Hindlimb muscle (tissue), 1 donor: Measurements from ENCODE around the gene ROR1. TPM values are rescaled to one million over a fixed set of nuclear protein-coding genes. Genes with fewer than 3 reads are reported as not detected.
"Not testable (repeated sequence)": the region's sequence is repeated elsewhere in the genome, so short reads cannot be mapped to it uniquely, and the experiment has no call there.

Experiments used
- DNase-seq: peaks from one replicate; pipeline ENCODE4 v3.0.0-alpha.2; 2013
- polyA plus RNA-seq: library from polyadenylated mRNA; unstranded; fragments of 120-200 nt; gene quantifications from one replicate; pipeline ENCODE4 v1.2.1, GENCODE V29; 2013; ENCODE audit not compliant: insufficient read length

The ROR1 gene
- polyA plus RNA-seq, 1 donor: 9.5 TPM

DNA sequence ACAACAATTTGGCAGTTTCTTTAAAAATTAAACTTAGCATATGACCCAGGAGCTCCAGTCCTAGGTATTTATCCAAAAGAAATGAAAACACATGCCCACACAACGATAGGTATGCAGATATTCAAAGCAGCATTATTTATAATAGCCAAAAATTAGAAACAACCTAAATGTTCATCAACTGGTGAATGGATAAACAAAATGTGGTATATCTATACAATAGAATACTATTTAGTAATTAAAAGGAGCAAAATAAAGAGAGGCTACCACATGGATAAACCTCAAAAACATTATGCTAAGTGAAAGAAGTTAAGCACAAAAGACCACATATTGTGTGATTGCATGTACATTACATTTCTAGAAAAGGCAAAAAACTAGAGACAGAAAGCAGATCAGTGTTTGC is 51.3 kb downstream of the ROR1 start:
- DNase-seq: no peak

DNA sequence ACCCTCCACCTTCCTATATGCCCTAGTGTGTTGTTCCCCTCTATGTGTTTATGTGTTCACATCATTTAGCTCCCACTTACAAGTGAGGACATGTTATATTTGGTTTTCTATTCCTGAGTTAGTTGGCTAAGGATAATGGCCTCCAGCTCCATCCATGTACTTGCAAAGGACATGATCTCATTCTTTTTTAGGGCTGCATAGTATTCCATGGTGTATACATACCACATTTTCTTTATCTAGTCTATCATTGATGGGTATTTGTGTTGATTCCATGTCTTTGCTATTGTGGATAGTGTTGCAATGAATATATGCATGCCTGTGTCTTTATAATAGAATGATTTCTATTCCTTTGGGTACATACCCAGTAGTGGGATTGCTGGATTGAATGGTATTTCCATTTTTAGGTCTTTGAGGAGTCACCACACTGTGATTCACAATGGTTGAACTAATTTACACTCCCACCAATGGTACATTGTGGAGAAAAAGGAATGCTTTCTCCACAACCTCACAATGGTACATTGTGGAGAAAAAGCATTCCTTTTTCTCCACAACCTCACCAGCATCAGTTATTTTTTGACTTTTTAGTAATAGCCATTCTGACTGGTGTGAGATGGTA is 52.5 kb downstream of the ROR1 start:
- DNase-seq: not testable (repeated sequence)

DNA sequence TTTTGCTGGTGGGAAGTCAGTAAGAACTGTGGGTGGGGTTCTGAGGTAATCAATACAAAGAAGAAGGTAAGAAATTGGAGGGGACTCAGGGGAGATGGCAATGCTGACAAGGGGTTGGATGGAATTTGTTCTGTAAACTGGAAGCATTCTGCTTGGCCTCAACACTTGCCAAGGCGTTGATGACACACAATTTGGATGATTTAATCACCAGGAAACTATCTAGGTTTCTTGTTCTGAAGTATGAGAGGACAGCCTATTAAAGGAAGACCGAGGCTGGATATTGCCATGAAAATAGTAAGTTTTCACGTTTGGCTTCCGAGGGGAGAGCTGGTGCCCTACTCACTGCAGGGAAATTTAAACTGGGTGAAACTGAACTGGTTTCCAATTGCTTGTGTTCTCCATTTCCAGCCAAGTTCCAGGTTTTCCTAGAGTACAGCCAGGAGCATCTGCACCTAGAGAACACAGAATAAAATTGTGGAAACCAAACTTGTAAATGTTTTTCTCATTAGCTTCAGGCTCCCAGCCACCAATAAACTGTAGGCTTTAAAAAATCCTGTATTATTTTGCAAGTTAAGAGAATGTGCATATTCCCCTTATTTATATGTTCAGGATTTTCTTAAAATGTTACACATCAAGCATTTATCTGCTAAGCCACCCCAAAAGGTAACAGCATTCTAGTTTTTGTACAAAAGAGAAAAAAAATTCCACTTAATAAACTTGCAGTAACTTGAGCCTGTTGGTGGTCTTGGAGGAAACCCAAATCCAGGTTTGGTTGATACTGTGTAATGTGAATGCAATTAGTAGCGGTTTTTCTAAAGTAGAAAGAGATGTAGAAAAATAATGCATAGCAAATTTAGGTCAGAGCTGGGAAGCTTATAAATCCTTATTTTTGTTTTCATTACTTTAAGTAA is 53.8 kb downstream of the ROR1 start:
- peak; percentile 67 for DNase-seq

DNA sequence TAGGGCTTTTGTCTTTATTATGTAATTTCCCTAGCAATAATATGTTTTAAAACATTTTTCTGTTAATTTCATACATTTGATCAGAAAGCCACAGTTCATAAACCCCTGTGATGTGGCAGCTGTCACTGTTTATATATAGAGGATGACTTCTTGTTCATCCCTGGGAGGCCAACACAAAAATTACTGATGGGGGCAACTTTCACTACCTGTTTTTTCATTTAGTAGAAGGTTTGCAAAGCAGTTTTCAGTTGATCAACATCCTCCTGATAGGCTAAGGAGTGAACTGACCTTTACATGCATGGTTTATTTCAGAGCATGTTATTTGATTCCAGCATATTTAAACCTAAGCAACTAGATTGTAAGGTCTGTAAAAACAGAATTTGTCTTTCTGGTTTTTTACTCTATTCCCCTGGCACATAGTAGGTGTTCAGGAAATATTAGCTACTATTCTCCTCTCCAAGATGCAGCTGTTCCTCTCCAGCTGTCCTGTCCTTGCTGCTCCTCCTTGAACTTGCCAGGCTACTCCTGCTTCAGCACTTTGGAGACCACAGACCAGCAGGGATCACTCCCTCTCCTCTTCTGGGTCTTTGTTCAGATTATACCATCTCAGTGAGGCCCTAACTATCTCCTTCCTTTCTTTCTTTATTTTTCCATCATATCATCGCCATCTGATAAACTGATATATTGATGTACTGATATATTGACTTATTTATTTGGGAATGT is 54.7 kb downstream of the ROR1 start:
- no peak for DNase-seq

DNA sequence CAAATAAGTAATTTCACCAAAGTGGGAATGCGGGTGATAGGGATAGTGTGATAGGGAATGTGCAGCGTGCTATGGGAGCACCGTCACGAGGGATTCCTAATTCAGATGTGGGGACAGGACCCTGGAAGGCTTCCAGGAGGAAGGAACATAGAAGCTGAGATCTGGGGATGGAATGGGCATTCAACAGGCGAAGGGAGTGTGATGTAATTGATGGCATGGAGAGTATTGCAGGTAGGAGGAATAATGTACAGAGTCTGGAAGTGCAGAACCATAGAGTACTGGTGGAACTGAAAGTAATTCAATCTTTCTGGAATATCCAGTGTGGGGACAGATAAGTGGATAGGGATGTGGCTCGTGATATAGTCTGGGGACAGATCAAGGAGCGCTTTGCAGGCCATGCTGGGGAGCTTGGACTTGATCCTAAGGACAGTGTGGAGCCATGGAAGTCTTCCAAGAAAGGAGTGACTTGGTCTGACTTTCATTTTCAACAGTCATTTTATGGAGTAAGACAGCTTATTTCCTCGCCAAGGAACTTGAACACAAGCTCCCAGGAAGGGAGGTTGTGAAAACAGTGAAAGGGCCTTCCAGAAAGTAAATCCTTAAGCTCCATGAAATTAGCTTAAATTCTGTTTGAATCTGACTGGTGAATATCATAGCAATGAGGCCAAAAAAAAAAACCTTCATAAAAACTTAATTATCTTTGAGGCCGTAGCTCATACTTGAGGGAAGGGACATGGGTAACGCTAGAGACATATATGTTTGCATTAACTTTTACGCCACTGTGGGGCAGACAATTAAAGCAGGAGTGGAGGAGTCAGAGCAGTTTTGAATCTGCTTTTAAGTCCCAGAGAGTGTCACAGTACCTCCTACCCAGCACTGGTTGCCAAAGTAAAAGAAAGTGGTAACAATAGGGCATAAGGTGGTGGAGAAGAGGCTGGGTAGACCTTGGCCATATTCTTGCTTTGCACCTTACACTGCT is 55.8 kb downstream of the ROR1 start:
- DNase-seq: peak; percentile 79

DNA sequence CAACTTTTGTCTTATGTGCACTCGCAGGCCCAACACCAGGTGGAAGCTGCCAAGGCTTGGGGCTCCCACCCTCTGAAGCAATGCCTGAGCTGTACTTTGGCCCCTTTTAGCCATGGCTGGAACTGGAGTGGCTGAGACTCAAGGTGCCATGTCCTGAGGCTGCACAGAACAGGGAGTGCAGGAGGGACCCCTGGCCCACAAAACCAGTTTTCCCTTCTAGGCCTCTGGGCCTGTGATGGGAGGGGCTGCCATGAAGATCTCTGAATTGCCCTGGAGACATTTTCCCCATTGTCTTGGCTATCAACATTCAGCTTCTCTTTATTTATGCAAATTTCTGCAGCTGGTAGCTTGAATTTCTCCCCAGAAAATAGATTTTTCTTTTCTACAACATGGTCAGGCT is 57.6 kb downstream of the ROR1 start:
- no peak for DNase-seq

DNA sequence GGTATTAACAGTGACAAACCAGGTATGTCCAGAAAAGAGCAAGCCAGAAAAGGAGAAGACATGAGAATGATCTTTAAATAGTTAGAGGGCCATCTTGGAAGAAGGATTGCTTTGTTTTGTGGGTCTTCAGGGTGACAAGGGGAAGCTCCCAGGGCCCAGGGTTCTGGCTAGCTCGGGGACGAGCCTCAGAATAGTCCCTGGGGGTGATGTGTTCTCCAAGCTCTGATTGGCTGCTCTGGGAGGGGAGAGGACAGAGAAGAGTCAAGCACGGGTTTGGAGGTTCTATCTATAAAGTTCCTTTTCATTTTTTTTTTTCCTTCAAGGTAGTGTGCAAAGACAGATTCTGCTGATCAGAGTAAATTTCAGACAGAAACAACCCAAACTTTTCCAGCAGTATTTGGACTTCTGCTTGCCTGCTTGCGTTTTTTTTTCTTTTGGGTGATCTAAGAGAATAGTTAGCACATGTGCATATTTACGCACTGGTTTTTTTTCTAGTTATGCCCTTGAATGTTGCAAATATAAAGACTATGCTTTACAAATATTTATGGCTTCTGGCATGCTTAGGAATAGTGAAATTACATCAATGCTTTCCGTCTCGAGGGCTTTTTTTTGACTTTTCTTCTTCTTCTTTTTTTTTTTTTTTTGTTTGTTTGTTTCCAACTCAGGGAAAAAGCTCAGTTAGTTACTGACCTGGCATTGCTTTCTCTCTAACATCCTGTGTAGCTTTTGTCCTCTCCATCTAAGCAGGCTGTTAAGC is 59.7 kb downstream of the ROR1 start:
- DNase-seq: peak; percentile 26

DNA sequence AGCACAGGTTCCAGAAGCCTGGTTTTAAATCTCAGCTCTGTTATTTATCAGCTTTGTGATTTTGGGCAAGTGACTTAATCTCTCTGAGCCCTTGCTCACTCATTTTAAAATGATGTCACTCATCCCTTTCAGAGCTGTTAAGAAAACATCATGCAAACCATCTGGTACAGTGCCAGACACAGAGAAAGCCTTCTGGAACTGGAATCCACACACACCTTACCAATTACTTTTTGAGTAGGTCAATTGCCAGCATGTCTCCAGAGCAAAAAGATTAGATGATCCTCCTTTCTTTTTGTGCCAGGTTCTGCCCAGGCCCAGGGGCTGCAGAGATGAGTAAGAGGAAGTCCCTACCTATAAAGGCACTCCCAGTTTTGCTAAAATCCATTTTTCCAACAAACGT is 61.3 kb downstream of the ROR1 start:
- DNase-seq: no peak

DNA sequence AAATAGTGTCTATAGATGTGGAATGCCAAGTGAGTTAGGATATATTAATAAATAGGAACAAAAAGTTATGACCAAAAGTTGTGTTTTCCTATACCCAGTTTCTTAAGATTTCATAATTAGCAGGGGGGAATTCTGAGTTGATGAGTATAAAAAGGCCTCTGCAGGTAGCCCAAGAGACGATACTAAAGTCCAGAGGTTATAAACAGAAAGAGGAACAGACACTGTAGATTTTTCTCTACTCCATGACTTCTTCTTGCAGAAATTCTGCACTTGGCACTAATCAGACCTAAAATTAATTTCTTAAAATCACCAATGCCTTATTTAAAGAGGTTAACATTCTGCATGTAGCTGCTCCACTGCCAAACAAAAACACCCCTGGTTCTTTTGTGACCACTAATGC is 62.6 kb downstream of the ROR1 start:
- DNase-seq: no peak

DNA sequence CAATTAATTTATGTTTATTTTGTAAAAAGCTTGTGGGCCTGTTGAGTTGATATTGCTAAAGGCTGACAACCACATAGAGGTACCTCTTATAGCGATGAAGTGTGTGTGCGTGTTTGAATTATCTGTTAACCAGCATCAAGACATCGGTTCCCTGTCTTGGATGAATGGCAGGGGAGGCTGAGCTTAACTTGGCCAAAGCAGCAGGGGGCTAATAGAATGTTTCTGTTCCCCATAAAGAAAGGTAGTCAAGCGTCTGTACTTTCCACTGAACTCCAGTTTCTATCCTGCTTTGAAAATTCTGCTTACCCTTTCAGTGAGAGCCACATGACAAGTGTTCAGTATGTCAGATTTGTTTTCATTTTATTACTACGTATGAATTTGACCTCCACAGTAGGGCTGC is 63.0 kb downstream of the ROR1 start:
- DNase-seq: no peak

DNA sequence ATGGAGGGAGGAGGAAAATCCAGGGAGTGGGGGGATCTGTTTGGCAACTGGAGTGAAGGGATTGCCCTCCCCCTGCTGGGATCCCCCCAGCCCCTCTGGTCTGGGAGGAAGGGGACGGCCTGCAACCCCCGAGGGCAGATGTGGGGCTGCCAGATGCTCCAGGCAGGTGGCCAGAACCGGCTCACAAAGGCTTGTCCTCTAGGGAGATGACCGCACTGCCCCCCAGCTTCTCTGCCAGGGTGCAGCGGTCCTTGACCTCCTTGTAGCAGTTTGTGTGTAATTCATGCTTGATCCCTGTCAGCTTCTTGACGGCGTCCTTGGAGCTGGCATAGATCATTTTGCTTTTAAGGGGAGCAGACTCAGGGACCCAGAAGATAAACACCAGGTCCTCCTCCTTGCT is 69.2 kb downstream of the ROR1 start:
- no peak for DNase-seq

DNA sequence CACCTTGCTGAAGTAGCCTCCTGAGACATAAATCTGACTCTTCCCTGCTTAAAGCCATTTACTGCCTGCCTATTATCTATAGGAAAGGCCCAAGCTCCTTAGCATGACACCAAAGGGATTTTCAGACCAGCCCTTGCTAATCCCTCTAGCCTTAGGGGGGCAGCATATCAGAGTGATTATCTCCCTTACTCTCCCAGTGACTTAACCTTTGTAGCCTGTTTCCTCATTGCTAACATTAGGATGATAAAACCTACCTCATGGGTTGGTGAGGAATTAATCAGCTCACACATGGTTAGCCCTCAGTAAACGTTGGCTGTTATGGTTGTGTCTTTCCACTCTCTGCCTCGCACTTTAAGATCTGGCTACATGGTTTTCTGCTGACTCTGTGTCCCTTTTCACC is 70.1 kb downstream of the ROR1 start:
- DNase-seq: no peak

DNA sequence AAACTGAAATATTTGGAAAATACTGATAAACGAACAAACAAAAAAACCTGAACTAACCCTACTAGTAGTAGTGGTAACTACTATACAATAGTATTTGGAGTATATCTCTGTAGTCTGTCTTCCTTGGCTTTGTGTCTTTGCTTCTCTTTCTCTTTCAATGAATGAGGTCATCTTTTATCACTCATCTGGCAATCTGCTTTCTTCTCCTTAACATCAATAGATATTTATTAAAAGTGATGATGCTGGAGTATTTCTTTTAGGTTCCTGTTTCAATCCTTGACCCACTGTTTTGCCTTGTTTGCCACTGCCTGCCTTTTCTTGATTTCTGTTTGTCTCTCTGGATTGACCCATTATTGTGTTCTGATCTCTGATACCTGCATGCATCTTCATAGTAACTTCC is 71.5 kb downstream of the ROR1 start:
- no peak for DNase-seq

DNA sequence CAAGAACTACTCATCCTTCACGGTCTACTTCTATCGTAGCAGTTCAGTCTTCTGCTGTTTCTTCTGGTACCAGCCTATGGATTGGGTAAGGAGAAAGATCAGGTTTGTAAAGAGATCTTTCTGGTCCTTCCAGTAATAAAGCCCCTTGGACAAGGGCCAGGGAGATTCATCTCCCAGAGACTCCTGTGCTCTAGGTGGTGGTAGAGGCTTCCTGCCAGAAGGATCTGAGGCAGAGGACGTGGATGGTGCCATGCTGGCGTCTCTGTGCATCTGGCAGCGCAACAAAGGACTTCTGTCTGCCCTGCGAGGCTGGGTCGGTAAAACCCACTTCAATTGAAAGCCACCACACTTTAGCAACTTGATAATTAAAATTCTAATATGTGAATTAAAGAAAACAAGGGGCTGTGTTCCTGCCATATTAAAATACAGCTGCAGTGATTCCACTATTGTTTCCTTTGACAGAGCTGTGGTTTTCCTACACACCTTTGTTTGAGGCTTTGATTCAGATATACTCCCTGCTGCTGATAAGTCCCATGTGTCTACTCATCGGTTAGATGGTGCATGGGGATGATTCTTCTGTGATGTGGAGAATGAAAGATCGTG is 73.6 kb downstream of the ROR1 start:
- DNase-seq: no peak

DNA sequence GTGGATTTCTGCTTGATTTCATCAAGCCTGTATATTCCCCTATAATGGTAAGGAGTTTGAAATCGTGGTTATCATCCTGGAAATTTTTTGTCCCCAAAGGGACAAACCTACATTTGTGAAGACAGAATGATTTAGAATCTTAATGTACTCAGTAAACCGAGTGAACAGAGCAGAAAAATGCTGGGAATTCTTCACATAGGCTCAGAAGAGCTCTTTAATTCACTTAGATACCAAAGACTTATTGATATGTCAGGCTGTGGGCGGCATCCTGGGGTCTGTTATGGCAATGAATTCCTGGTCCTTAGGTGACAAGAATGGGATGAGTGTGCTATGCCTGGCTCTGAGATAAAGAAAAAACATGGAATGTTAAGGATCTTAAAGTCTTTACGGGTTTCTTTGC is 74.9 kb downstream of the ROR1 start:
- DNase-seq: no peak

DNA sequence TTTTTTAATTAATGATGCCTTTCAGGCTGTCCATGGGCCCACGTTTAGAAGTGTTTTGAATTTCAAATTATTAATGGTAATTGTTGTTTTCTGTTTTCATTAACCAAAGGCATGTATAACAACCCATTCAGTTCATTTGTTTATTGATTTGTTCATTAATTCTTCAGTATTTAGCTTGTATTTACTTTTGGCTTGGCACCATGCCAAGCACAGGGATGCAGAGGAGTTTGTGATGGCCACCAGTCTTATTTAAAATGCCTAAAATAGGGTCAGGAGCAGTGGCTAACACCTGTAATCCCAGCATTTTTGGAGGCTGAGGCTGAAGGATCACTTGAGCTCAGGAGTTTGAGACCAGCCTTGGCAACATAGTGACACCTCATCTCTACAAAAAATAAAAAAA is 75.3 kb downstream of the ROR1 start:
- no peak for DNase-seq

DNA sequence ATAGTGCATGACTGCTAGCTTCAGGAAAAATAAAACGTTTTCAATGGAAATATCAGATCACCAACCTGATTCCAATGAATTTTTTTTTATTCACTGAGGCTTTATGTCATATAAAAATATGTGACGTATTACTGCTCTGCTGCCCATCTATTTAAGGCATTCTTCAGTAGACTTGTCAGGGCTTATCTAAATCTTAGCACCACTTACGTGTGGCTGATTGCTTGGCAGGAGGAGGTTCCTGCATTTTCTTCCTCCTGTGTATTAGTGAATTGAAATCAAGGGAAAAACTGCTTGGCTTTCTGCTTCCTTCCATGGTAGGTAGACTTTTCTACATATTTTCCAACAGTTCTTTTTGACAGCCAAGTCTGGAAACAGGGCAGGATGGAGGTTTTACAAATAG is 80.3 kb downstream of the ROR1 start:
- no peak for DNase-seq

DNA sequence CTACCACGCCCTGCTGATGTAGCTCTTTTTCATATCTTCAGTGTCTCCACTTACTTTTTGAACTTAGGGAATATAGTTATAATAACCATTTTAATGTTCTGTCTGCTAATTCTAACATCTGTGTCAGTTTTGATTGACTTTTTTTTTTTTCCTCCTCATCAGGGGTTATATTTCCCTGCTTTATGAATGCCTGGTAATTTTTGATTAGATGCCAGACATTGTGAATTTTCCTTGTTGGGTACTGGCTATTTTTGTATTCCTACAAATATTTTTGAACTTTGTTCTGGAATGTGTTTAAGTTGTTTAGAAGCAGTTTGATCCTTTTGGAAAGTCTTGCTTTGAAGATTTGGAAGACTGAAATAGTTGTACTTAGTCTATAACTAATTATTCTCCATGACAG is 82.1 kb downstream of the ROR1 start:
- DNase-seq: no peak

DNA sequence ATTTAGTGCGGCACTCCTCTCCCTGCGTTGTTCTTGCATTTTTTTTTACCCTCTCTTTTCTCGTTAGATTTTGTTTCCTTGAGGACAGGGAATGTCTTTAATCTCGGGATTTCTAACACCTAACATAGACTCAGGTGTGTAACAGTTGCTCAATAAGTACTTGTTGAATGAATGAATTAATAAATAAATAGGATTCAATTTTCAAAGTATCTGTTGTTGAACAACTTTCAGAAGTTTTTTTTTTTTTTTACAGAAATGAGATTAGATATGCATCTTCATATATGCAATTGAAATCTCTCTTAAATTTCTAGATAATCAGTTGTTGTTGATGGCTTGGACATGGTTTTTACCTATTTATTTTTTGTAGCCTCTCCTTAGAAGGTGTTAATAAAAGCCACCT is 83.1 kb downstream of the ROR1 start:
- DNase-seq: no peak

DNA sequence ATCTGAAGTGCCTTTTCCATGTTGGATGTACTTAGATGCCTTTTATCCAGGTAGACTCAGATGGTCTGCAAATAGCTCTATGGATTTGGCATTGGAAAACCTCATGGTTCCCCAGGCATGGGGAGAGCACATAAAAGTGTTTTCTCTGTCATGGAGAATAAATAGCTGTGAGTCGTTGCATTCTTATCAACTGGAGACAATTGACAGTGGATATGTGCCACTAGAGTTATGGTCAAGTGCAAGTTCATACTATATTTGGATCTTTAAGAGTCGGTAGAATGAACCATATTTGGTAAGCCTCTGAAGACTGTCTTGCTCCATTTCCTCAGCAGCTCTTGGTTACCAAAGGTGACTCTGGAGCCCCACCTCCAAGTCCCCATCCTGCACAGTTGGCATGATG is 83.7 kb downstream of the ROR1 start:
- DNase-seq: no peak

DNA sequence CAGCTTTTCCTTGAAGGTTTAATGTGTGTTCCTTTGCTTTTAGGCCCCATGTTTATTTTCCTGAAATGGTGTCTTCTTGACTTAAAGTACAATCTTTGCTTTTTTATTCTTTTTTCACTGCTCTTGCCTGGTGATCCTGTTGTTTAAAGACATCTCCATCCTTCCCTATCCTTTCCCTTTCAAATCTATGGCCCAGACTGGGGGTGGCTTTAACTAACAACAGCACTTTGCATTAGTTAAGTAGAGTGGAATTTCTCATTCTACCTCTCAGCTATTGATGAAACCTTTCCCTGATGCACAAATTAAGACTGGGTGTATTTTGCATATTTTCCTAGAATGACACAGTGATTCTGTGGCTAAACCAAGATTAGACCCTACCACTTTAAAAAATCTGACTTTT is 84.3 kb downstream of the ROR1 start:
- DNase-seq: no peak
